ENCODE data around the gene ATF7.

Gene ATF7

DNA sequence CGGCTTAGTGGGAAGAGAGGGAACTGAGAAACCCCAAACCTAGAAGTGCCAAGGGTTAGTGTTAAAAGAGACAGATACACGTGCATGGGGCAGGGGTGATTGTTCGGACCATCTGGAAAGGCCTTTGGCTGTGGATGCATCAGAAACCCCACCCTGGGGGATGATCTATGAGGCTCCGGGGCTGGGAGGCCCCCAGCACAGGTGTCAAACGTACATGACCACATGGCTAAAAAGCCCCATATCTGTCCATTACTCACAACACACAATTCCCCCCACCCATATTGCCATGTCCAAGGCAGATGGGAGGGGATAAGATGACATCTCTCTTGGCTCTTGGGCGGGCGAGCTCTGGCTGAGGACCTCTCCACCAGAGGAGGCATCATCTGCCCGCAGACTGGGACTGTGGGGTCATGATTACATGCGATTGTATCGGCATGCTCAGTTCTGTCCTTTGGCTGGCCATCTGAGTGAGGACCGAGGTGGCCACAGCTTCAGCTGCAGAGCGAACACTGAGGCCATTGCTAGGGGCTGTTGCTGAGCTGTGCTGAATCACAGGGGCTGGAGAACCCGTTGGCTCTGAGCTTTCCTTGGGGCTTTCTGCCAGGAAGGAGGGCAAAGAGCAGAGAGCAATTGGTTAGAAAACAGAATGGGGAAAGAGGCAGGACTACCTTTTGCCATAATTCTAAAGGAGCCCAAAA is 109.3 kb downstream of the ATF7 start:
- no peak overlapping the region for H3K4me3 ChIP-seq (ENCODE audit: low read length)
- DNase-seq (ENCODE audit: low read depth), result no peak
- TF ChIP-seq, protein P1, sequence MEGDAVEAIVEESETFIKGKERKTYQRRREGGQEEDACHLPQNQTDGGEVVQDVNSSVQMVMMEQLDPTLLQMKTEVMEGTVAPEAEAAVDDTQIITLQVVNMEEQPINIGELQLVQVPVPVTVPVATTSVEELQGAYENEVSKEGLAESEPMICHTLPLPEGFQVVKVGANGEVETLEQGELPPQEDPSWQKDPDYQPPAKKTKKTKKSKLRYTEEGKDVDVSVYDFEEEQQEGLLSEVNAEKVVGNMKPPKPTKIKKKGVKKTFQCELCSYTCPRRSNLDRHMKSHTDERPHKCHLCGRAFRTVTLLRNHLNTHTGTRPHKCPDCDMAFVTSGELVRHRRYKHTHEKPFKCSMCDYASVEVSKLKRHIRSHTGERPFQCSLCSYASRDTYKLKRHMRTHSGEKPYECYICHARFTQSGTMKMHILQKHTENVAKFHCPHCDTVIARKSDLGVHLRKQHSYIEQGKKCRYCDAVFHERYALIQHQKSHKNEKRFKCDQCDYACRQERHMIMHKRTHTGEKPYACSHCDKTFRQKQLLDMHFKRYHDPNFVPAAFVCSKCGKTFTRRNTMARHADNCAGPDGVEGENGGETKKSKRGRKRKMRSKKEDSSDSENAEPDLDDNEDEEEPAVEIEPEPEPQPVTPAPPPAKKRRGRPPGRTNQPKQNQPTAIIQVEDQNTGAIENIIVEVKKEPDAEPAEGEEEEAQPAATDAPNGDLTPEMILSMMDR (conservative IDR thresholded peaks at IDR 0.05; ENCODE audit: low read depth, low read length), result no peak

DNA sequence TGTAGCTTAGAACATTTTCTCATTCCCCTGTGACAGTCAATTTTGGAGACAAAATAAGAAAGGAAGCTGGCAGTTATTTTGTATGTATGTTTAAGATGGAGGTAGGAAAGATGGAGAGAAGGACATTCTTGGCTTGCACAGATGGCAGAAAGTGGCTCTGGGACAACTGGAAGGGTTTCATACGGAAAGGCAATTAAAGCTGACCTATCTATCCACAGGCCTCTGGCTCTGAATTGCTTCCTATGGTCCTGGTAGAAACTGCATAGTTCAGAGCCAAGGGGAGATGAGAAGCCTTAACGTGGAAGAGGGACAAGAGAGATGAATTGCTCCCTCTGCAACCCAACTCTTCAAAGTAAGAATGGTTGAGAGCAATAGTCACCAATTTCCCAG is 110.9 kb downstream of the ATF7 start:
- H3K4me3 ChIP-seq (ENCODE audit: low read length), result no peak overlapping the region
- DNase-seq (ENCODE audit: low read depth), result no peak
- TF ChIP-seq, protein P1 (conservative IDR thresholded peaks at IDR 0.05; ENCODE audit: low read depth, low read length), result no peak

GRCh38 chr12:53514628-53515290 is 111.4 kb downstream of the ATF7 start:
- no peak for DNase-seq (ENCODE audit: low read depth)
- TF ChIP-seq, protein P1 (conservative IDR thresholded peaks at IDR 0.05; ENCODE audit: low read depth, low read length), result no peak
- H3K4me3 ChIP-seq (ENCODE audit: low read length), result no peak overlapping the region

DNA sequence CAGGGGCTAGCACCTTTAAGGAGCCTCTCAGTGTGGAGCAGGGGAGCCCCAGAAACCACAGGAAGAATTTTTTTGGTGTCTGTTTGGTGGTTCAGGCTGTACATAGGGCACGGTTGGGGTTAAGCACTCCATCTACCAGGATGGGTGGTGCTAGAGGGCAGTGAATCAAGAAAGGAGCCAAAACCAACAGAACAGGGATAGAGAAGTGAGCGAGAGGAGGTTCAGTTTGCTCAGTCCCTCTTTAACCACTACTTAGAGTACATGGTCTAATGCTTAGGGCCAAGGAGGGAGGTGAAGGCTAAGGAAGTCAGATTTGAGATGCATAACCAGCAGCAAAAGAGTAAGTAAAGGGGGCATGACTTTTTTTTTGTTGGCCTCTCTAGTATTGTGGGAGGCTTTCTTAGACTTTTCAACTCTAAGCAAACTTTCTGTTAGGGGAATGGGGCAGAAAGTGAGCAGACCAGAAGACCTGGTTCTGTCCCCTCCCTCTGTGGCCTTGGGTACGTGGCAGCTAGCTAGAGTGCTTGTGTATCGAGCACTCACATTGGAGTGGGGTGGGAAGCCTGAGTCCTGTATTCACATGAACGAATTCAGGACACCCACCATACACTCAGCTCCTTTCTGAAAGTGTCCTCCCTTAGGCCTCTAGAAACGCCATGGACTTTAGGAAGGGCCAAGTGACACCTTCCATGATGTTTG is 112.3 kb downstream of the ATF7 start:
- TF ChIP-seq, protein P1 (conservative IDR thresholded peaks at IDR 0.05; ENCODE audit: low read depth, low read length), result no peak
- no peak overlapping the region for H3K4me3 ChIP-seq (ENCODE audit: low read length)
- no peak for DNase-seq (ENCODE audit: low read depth)

- DNase-seq (ENCODE audit: low read depth), result no peak
- TF ChIP-seq, protein P1 (conservative IDR thresholded peaks at IDR 0.05; ENCODE audit: low read depth, low read length), result no peak
- no peak overlapping the region for H3K4me3 ChIP-seq (ENCODE audit: low read length)
These were observed 115.9 kb downstream of the ATF7 start for GRCh38 chr12:53510181-53510812.

DNA sequence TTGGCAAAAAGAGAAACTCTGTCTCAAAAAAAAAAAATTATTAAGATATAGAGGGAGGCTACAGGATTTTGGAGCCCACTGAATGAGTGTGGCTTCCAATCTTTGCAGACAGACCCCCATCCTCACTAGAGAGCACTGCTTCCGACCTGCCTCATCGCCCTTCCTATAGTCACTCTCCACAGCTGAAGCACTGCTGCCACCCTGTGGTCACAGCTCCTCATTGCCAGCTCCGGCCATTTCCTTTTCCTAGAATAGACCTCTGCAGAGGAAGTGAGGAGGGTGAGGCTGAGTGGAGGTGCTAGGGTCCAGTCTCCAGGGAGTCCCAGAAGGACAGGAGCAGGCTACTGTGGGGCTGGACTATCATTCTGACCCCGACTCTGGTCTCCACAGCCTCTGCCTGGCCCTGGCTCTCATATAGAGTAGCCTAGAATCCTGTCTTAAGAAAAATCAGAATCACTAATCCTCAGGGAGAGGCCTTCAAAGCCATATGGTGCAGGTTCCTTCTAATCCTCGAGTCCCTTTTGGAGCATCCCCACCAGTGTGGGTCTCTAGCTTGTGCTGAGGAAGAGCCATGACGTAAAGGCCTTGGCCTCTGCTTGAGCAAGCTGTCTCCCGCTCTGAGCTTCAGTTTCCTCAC is 117.5 kb downstream of the ATF7 start:
- TF ChIP-seq, protein P1 (conservative IDR thresholded peaks at IDR 0.05; ENCODE audit: low read depth, low read length), result peak; percentile 93
- DNase-seq (ENCODE audit: low read depth), result no peak
- no peak overlapping the region for H3K4me3 ChIP-seq (ENCODE audit: low read length)

Data from retinal pigment epithelial cell (primary cell).